Left hindlimb (tissue), 1 donor: Measurements from ENCODE around the gene NDRG4.

Source experiments
- DNase-seq: peaks from one replicate; pipeline ENCODE4 v3.0.0-alpha.2; 2018

Gene NDRG4

GRCh38 chr16:58510097-58510775 is 10.3 kb downstream of the NDRG4 start:
- DNase-seq: no peak

GRCh38 chr16:58510776-58511628 is 11.1 kb downstream of the NDRG4 start:
- no peak for DNase-seq

- DNase-seq: peak; percentile 72
These were observed 12.2 kb downstream of the NDRG4 start for GRCh38 chr16:58511933-58512815.

- DNase-seq: no peak
These were observed 13.9 kb downstream of the NDRG4 start for GRCh38 chr16:58513874-58514273.

GRCh38 chr16:58515125-58515870 is 15.4 kb downstream of the NDRG4 start, which contains the start of gene SETD6:
SETD6 (plus strand) TSS chr16:58515517; CDS start chr16:58515538, 21 bp downstream.
- DNase-seq: peak; percentile 91

GRCh38 chr16:58515871-58516767 is 16.2 kb downstream of the NDRG4 start:
- peak; percentile 28 for DNase-seq

- DNase-seq: no peak
These were observed 16.8 kb downstream of the NDRG4 start for GRCh38 chr16:58516768-58517107.

GRCh38 chr16:58518083-58518979 is 18.4 kb downstream of the NDRG4 start:
- DNase-seq: no peak

GRCh38 chr16:58518980-58519368 is 19.0 kb downstream of the NDRG4 start:
- DNase-seq: no peak

GRCh38 chr16:58519707-58520106 is 19.8 kb downstream of the NDRG4 start:
- DNase-seq: no peak

GRCh38 chr16:58530179-58530578 is 30.2 kb downstream of the NDRG4 start:
- DNase-seq: no peak

- no peak for DNase-seq
These were observed 32.5 kb downstream of the NDRG4 start for GRCh38 chr16:58532414-58532813.

GRCh38 chr16:58533751-58534470 is 34.0 kb downstream of the NDRG4 start:
- DNase-seq: no peak

- no peak for DNase-seq
These were observed 35.2 kb downstream of the NDRG4 start for GRCh38 chr16:58535100-58535499.

GRCh38 chr16:58536278-58536677 is 36.3 kb downstream of the NDRG4 start:
- DNase-seq: no peak

GRCh38 chr16:58537124-58537906 is 37.4 kb downstream of the NDRG4 start:
- DNase-seq: no peak

- no peak for DNase-seq
These were observed 41.8 kb downstream of the NDRG4 start for GRCh38 chr16:58541711-58542110.

- no peak for DNase-seq
These were observed 42.3 kb downstream of the NDRG4 start for GRCh38 chr16:58542291-58542690.

GRCh38 chr16:58543685-58544084 is 43.7 kb downstream of the NDRG4 start:
- no peak for DNase-seq
